ENCODE results near the gene CSF3.

GRCh38 chr17:40005520-40005919 lies 9.7 kb upstream of the CSF3 start:
- TF ChIP-seq CTCF (conservative IDR thresholded peaks at IDR 0.05 in 1 of 2, IDR thresholded peaks at IDR 0.05 in 1 of 2; ENCODE audit: extremely low read depth in 1 of 2, insufficient read depth in 1 of 2, low read depth in 1 of 2, low read length in 2 of 2): no peak
- TF ChIP-seq EZH2 (IDR thresholded peaks at IDR 0.05; ENCODE audit: borderline replicate concordance, low read length): no peak
